Skeletal muscle tissue (tissue), 4 donors: ENCODE data around the gene RNF213. TPM values are rescaled to one million over a fixed set of nuclear protein-coding genes. Genes with fewer than 3 reads are reported as not detected.
A peak's percentile ranks its signal among the peaks of the same experiment; 100 is the strongest.

Experiments used
- H3K27ac ChIP-seq: one replicate; pipeline ENCODE4 v1.7.0; 2013; ENCODE audit warnings: mild to moderate bottlenecking, low read depth, low read length, inconsistent platforms
- H3K27me3 ChIP-seq, 3 donors: one replicate each; pipeline ENCODE4 v1.7.0; 2013; ENCODE audit warnings: low read length in 3 of 3; ENCODE audit not compliant: control insufficient read depth in 3 of 3, insufficient read depth in 3 of 3
- H3K36me3 ChIP-seq, 3 donors: one replicate each; pipeline ENCODE4 v1.7.0; 2013; ENCODE audit warnings: low read length in 3 of 3; ENCODE audit not compliant: control insufficient read depth in 3 of 3, insufficient read depth in 3 of 3
- H3K4me1 ChIP-seq, 3 donors: one replicate each; pipeline ENCODE4 v1.7.0; 2013; ENCODE audit warnings: low read length in 3 of 3, mild to moderate bottlenecking in 3 of 3; ENCODE audit not compliant: control insufficient read depth in 3 of 3, insufficient read depth in 3 of 3
- H3K4me3 ChIP-seq, 3 donors: one replicate each; pipeline ENCODE4 v1.7.0; 2013; ENCODE audit warnings: low read length in 3 of 3
- H3K9ac ChIP-seq, 3 donors: one replicate each; pipeline ENCODE4 v1.7.0; 2013; ENCODE audit warnings: low read length in 3 of 3, mild to moderate bottlenecking in 3 of 3, moderate library complexity in 2 of 3, low read depth in 1 of 3
- H3K9me3 ChIP-seq, 3 donors: one replicate each; pipeline ENCODE4 v1.7.0; 2013; ENCODE audit warnings: low read length in 3 of 3; ENCODE audit not compliant: control insufficient read depth in 3 of 3
- total RNA-seq: library from RNA; depleted of rRNA; stranded (reverse); fragments of >200 nt; gene quantifications from one replicate; pipeline ENCODE4 v1.2.3, GENCODE V29; 2014
- donor health status: Osteomylitis.

Gene RNF213
- total RNA-seq, 1 donor from 2014 or later, result 63.2 TPM

DNA sequence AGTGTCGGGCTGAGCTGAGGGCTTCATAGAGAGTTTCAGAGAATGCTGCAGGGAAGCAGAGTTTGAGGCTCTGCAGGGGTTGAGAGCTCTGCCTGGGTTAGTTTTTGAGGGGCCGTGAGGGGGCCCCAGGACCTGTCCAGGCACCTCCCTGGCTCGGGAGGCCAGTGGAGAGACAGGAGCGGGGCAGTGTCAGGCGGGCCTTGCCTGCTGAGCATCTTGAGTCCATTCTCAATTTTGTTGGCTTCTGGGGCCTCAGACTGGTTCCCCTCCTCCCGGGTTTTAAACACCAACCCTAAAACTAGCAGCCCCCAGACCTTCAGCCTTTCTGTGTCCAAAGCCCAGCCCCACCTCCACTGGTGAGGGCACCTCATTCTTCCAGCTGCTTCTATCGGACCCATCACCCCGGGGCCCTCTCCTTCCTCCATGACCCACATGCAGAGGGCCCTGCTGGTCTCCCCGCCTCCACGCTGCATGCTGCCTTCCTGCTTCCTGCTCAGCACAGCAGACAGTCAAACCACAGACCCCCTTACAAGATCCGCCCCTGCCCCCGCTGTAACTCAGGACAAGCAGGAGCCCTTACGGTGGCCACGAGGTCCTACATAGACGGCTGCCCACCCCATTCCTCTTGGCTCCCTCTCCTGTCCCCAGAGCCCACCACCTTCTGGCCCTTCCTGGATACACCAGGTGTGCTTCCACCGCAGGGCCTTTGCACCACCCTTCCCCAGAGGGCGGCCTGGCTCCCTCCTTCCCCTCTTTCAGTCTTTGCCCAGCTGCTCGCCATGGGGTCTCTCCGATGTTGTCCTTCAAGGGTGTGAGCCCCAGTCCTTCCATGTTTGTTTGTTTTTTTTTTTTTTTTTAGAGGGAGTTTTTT, 3.8 kb downstream of the RNF213 start:
- Histone ChIP-seq H3K4me3 (peak overlapping the region; percentile 22 to 78 (median 57)), H3K9ac (peak overlapping the region in 2 of 3 donors; percentile 23 to 54), H3K36me3 (peaks cover 16 to 31% (median 17%) of the 10 kb centered on the region in 3 donors), H3K27ac (peak overlapping the region; percentile 46), H3K27me3 (no peaks in the 10 kb centered on the region), H3K4me1 (peaks cover 30 to 40% (median 39%) of the 10 kb centered on the region in 3 donors), H3K9me3 (no peaks in the 10 kb centered on the region)

DNA sequence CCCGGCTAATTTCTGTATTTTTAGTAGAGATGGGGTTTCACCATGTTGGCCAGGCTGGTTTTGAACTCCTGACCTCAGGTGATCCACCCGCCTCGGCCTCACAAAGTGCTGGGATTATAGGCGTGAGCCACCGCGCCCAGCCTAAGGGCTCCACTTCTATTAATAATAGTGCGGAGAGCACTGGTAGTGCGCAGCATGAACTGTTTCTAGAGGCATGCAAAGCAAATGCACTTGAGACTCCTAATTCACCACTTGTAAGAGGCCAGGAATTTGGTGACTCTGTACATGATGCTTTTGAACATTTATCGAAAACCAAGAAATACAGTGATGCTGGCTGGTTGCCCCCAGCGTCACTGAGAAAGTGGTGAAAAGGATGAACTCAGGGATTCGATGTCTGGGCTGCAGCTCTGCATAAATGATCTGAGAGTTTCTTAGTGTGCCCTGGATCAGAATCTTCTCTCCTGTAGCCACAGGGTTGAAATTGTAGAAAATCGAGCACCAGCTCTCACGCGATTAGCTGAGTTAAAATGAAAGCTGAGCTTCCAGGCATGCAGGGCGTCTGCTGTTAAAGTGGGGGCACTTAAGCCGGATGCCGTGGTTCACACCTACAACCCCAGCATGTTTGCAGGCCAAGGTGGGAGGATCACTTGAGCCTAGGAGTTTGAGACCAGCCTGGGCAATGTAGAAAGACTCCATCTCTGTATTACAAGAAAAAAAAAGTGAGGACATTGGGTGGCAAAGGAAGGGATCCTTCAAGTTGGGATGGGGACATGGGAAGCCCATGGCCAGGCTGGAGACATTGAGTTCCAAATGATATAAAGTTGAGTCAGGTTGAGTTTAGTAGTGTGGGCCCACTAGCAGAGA, 4.8 kb downstream of the RNF213 start:
- no peak overlapping the region for H3K4me3 ChIP-seq
- peaks cover 21 to 38% (median 24%) of the 10 kb centered on the region in 3 donors for H3K36me3 ChIP-seq
- H3K9me3 ChIP-seq, result no peaks in the 10 kb centered on the region
- H3K9ac ChIP-seq, result no peak overlapping the region
- H3K27ac ChIP-seq, result no peak overlapping the region
- H3K4me1 ChIP-seq, result peaks cover 26 to 34% (median 33%) of the 10 kb centered on the region in 3 donors
- no peaks in the 10 kb centered on the region for H3K27me3 ChIP-seq

- no peaks in the 10 kb centered on the region for H3K9me3 ChIP-seq
- H3K36me3 ChIP-seq, result peaks cover 21 to 45% (median 27%) of the 10 kb centered on the region in 3 donors
- H3K4me3 ChIP-seq, result no peak overlapping the region
- H3K27me3 ChIP-seq, result no peaks in the 10 kb centered on the region
- no peak overlapping the region for H3K9ac ChIP-seq
- peaks cover 16 to 22% (median 22%) of the 10 kb centered on the region in 3 donors for H3K4me1 ChIP-seq
- H3K27ac ChIP-seq, result no peak overlapping the region
These were observed 6.7 kb downstream of the RNF213 start for GRCh38 chr17:80267391-80267790.

DNA sequence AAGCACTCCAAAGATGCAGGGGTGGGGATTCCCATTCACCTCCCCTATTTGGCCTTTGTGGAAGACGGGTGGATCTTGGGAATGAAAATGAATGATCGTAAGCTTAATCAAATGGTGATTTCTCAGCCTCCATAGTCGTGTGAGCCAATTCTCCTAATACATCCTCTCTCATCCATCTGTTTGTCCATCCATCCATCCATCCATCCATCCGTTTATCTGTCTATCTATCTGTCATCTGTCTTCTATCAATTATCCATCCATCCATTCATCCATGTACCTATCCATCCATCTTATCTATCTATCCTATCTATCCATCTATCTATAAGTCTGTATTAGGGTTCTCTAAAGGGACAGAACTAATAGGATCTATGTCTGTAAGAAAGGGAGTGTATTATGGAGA, 7.8 kb downstream of the RNF213 start:
- Histone ChIP-seq H3K36me3 (peaks cover 25 to 48% (median 30%) of the 10 kb centered on the region in 3 donors), H3K9me3 (no peaks in the 10 kb centered on the region), H3K4me1 (peaks cover 5 to 12% (median 12%) of the 10 kb centered on the region in 3 donors), H3K27me3 (no peaks in the 10 kb centered on the region), H3K27ac (no peak overlapping the region), H3K9ac (no peak overlapping the region), H3K4me3 (no peak overlapping the region)

GRCh38 chr17:80269405-80269807, 8.8 kb downstream of the RNF213 start:
- Histone ChIP-seq H3K27ac (no peak overlapping the region), H3K9ac (no peak overlapping the region), H3K36me3 (peaks cover 29 to 53% (median 34%) of the 10 kb centered on the region in 3 donors), H3K9me3 (no peaks in the 10 kb centered on the region), H3K4me3 (no peak overlapping the region), H3K27me3 (no peaks in the 10 kb centered on the region), H3K4me1 (peaks cover 0 to 9% (median 2%) of the 10 kb centered on the region in 3 donors)

DNA sequence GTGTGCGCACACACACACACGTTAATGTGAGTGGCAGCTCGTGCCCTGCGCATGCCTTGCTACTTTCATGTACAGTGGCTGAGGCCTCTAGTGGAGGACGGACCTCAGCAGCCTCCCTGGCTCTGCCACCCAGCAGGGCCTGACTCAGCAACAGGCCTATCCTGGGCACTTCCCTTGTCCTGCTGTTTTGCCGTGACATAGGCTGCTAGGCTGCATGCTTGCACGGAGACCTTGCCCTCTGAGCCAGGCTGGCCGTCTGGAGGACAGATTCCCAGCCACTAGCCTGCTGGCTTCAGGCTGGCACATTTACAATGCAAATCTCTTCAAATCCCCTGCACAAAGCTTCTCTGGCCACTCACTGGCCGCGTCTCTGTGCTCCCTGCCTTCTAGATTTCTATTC, 9.5 kb downstream of the RNF213 start:
- no peak overlapping the region for H3K9ac ChIP-seq
- H3K27ac ChIP-seq, result no peak overlapping the region
- no peaks in the 10 kb centered on the region for H3K27me3 ChIP-seq
- no peak overlapping the region for H3K4me3 ChIP-seq
- peaks cover 28 to 53% (median 32%) of the 10 kb centered on the region in 3 donors for H3K36me3 ChIP-seq
- peaks cover 0 to 4% (median 0%) of the 10 kb centered on the region in 3 donors for H3K4me1 ChIP-seq
- H3K9me3 ChIP-seq, result no peaks in the 10 kb centered on the region

DNA sequence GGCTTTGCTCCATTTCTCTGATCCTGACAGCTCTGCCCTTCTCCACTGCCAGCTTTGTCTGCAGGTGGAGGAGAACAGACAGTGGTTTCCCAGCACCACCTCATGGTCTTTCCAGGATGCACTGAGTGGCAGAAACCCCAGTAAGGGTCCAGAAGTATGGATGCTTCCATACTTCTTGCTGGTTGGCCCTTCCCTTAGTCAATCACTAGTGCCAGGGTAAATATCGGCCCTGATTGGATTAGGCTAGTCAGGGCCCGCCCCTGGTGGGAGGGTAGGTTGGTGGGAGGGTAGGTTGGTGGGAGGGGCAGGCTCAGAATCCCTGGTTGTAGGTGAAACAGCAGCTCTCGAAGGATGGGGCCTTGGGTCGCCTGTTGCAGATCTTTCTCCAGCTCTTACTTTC, 10.2 kb downstream of the RNF213 start:
- Histone ChIP-seq H3K9ac (no peak overlapping the region), H3K27ac (no peak overlapping the region), H3K36me3 (peaks cover 28 to 46% (median 34%) of the 10 kb centered on the region in 3 donors), H3K4me1 (peaks cover 0 to 4% (median 0%) of the 10 kb centered on the region in 3 donors), H3K27me3 (no peaks in the 10 kb centered on the region), H3K9me3 (no peaks in the 10 kb centered on the region), H3K4me3 (no peak overlapping the region)

GRCh38 chr17:80272366-80272765, 11.7 kb downstream of the RNF213 start:
- Histone ChIP-seq H3K4me1 (peaks cover 0 to 4% (median 0%) of the 10 kb centered on the region in 3 donors), H3K27ac (no peak overlapping the region), H3K27me3 (no peaks in the 10 kb centered on the region), H3K9ac (no peak overlapping the region), H3K4me3 (no peak overlapping the region), H3K36me3 (peaks cover 29 to 42% (median 29%) of the 10 kb centered on the region in 3 donors), H3K9me3 (no peaks in the 10 kb centered on the region)

DNA sequence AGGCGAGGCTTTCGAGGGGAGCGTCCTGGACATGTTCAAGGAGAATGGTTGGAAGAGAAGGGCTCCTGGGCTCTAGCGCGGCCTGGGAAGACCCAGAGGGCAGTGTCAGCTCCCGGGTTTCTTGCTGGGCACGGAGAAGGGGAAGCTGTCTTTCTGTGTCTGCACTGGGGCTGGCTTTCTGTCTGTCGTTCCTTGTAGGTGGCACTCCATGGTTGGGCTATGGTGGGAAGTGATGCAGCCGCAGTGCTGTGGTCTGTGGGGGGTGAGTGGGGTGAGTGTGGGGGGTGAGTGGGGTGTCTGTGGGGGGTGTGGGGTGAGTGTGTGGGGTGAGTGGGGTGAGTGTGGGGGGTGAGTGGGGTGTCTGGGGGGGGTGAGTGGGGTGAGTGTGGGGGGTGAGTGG, 13.7 kb downstream of the RNF213 start:
- H3K36me3 ChIP-seq, result peaks cover 16 to 25% (median 23%) of the 10 kb centered on the region in 3 donors
- peaks cover 16 to 22% (median 16%) of the 10 kb centered on the region in 3 donors for H3K4me1 ChIP-seq
- H3K4me3 ChIP-seq, result no peak overlapping the region
- no peaks in the 10 kb centered on the region for H3K27me3 ChIP-seq
- no peak overlapping the region for H3K9ac ChIP-seq
- no peaks in the 10 kb centered on the region for H3K9me3 ChIP-seq
- H3K27ac ChIP-seq, result no peak overlapping the region
